ENCODE measurements around the gene PTGFRN.

PTGFRN gene

GRCh38 chr1:117008656-117009055 lies 98.9 kb downstream of the PTGFRN start:
- no peak for DNase-seq

DNA sequence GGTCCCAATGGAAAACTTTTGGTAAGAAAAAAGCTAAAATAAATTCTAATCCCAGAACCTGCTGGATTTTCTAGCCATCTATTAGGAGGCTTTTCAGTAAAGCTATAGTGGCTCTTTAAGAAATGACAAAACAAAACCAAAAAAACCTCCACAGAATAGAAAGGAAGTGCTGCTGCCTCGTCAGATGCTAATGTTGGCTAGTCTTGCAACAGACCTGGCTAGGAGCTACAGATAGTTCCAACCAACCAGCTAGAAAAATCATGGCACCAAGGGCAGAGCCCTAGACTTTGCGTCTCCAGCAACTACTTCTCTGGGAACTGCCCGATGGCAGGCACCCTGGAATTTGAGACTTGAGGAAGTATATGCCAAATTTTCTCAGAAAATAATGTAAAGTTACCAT lies 99.4 kb downstream of the PTGFRN start:
- peak; percentile 50 for DNase-seq

- DNase-seq = no peak
Observed at GRCh38 chr1:117010310-117010969, 100.7 kb downstream of the PTGFRN start.

DNA sequence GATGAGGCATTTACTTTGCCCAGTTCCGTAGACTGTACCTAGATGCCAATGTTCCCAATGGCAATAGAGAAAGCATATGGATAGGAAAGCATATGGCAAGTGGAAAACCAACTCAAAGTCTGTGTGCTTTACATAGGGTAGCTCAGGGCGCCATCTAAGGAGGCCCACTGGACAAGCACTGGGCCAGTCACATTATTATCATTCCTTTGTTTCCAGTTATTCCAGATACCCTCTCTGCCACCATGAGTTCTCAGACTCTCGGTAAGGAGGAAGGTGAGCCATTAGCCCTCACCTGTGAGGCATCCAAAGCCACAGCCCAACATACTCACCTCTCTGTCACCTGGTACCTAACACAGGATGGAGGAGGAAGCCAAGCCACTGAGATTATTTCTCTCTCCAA lies 101.6 kb downstream of the PTGFRN start:
- no peak for DNase-seq

DNA sequence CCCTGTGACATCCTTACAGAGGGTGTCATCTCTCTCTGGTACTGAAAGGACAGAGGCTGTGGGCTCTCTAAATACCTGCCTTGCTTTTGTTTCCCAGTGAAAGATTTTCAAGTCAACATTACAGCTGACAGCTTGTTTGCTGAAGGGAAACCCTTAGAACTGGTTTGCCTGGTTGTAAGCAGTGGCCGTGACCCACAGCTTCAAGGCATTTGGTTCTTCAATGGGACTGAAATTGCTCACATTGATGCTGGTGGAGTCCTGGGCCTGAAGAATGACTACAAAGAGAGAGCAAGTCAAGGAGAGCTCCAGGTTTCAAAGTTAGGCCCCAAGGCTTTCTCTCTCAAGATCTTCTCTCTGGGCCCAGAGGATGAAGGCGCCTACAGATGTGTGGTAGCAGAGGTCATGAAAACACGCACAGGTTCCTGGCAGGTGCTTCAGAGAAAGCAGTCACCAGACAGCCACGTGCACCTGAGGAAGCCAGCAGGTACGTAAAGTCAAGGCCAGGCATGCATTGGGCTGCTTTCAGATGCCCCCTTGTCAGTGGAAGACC lies 103.7 kb downstream of the PTGFRN start:
- DNase-seq = no peak

DNA sequence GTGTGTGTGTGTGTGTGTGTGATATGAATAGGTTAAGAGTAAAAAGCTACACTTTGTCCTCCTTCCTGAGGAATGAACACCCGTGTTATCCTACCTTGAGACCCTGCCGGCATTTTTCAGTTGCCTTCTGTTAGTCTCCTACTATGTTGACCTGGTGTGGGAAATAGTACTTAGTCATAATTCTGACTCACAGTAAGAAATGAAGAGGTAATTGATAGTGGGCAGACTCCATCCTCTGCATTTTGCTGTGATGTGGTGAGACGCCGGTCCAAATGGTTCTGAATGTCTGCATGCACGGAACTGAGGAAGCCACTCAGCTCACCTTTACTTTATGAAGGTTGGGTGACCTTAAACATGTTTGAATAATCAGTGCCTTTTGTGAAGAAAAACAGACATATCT lies 104.5 kb downstream of the PTGFRN start:
- no peak for DNase-seq

GRCh38 chr1:117015724-117016123 lies 106.0 kb downstream of the PTGFRN start:
- no peak for DNase-seq

- DNase-seq = no peak
Observed at GRCh38 chr1:117017062-117017461, 107.3 kb downstream of the PTGFRN start.

GRCh38 chr1:117017648-117018047 lies 107.9 kb downstream of the PTGFRN start:
- no peak for DNase-seq

DNA sequence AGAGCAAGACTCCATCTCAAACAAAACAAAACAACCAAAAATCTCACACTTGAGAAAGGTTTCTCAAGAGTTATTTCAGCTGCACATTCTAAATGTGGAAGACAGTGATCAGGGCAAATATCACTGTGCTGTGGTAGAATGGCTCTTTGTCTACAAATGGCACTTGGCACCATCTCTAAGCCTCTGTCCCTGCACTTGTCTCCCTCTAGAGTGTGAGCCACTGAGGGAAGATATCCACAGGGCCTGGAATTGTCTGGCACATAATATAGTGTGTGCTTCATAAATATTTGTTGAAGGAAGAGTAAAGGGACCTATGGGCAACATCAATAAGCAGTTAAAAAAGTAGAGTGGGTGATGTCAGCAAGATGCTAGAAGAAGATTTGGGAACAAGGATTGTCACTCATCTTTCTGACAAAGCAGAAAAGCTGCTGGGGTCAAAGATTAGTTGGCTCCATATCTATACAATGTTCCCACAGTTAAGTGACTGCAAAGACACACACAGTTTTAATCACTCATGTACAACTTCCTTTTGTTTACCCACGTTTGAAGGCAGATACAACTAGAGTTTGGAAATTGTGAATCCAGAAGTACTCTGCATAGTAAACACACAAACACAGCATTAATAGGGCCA lies 110.9 kb downstream of the PTGFRN start:
- DNase-seq = no peak

DNA sequence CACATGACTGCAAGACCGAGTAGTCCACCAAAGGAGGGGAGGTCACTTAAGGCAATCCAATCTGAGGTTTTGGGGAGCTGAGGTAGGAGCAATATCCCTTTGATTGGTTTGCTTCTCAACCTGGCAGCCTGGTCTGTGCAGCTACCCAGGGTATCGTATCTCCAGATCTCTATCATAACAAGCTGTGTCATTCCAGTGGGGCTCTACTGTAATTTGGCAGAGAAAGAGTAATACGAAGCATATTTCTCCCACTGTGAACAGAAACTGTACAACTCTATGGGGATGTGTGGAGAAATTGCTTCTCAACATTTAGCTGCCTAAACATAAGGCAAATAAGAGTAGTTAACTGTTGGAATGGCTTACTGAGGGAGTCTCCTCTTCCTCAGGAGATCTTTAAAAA lies 112.4 kb downstream of the PTGFRN start:
- no peak for DNase-seq

- DNase-seq = no peak
Observed at GRCh38 chr1:117025568-117025967, 115.9 kb downstream of the PTGFRN start.

- no peak for DNase-seq
Observed at GRCh38 chr1:117026361-117026760, 116.6 kb downstream of the PTGFRN start.

- DNase-seq = no peak
Observed at GRCh38 chr1:117029685-117030084, 120.0 kb downstream of the PTGFRN start.

DNA sequence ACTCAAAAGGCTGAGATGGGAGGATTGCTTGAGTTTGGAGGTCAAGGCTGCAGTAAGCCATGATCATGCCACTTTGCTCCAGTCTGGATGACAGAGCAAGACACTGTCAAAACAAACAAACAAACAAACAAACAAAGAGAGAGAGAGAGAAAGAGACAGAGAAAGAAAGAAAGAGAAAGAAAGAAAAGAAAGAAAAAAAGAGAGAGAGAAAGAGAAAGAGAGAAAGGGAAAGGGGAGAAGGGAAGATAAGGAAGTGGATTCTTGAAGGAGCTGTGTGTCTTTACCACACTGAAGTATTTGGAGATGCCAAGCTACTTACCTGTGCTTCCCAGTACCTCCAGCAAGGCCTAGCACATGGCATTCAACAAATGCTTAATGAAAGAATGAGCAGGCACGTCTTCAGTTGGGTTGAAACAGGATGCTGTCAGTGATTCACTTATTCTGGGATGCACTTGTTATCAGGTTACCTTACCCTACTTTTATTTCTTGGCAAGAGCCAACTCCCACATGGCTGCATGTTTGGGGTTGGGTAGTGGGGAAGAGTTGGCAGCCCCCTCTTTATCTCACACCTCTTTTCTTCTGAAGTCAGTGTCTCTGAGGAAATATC lies 120.7 kb downstream of the PTGFRN start:
- DNase-seq = no peak

DNA sequence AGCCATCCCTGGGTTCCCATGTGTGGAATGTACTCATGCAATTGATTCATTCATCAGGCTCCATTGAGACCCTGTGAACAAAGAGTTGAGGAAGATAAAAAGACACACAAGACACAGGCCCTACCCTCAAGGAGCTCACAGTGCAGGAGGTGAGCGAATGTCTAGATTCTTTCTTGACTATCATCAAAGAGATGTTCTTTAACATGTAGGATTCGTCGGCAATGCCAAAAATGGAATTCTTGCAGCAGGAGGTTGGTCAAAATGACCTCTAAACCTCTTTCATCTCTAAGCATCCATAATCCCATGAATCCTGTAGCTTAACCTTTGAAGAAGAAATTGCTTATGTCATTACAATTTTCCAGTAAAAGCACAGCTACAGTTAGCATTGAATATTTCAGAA lies 122.5 kb downstream of the PTGFRN start:
- DNase-seq = no peak

DNA sequence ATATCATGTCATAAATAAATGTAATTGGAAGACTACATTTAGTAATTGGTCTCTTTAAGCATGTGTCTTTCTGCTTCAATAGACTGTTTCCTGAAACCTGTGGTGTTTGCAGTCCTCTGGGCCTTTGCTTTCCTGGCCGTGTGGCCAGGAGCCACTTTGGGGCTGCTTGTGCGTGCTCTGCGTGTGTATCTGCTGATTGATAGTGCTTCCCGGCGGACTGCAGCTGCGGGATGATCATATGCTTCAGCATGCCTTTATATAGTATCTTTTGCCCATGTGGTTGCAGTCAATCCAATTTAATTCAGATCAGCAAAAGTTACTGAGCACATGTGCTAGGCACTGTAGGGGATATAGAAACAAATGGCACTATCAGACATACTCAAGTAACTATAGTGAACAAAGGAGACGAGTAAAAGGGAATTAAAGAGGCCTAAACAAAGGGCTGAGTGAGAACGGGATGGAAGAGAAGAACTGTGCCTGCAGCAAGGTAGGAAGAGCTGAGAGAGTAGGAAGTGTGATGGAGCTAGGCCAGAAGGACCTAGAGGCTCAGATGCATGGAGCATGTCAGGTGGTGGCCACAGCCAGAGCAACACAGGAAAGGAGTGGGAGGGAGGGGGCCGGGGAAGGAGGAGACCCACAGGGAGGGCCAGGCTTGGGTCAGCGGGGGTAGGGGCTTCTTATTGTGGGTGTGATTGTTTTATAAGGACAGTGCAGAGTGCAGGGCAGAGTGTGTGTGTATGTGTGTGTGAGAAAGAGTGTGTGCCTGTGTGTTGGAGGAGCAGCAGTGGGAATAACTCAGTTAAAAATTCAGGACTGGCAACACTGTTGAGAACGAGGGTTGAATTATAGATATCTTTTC lies 123.2 kb downstream of the PTGFRN start:
- no peak for DNase-seq

DNA sequence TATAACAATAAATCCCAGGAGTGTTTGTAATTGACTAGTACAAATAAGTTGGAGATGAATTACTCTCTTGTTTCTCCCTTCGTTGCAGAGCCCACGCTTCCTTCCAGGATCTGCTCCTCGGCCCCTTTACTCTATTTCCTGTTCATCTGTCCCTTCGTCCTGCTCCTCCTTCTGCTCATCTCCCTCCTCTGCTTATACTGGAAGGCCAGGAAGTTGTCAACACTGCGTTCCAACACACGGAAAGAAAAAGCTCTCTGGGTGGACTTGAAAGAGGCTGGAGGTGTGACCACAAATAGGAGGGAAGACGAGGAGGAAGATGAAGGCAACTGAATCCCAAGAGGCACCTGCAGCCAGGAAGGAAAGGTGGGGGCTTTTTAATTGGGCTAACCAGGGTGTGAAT lies 124.1 kb downstream of the PTGFRN start:
- no peak for DNase-seq

DNA sequence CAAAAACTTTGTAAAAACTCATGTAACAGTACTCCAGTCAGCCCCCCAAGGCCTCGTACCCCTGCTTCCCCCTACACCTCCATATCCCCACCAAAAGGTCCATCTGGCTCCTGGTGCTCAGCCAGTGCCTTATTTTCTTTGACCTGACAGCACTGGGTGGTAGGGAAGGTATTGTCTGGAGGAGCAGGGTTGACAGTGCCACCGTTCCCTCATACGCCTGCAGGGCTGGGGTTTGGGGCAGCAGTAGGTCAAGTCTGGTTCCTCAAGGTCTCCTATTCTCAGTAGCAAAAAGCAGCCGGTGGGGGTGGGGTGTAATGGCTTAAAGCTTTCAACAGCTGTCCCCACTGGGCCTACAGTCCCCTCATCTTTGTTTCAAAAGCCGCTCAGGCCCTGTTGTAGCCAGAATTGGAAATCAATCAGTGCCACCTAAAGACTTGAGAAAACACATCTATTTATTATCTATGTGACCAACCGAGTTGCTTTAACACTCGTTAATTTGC lies 125.1 kb downstream of the PTGFRN start:
- DNase-seq = no peak

DNA sequence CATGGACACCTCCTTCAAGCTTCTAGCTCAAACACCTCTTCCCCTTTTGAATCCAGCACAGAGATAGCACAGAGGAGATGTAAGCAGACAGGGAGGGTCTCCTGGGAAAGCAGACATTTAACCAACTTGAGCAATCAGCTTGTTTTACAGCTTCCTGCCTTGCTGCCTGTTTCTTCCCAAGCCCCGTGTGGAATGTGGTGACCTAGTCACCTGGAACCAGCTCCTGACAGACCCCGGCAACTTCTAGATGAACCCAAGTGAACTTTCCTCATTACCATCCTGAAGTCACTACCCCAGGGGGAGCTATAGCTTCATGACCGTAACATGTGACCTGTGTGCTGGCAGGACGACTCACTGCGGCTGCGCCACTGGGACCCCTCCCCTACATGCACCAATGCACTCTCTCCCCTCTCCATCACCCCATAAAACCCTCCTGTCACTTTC lies 126.3 kb downstream of the PTGFRN start:
- no peak for DNase-seq

DNA sequence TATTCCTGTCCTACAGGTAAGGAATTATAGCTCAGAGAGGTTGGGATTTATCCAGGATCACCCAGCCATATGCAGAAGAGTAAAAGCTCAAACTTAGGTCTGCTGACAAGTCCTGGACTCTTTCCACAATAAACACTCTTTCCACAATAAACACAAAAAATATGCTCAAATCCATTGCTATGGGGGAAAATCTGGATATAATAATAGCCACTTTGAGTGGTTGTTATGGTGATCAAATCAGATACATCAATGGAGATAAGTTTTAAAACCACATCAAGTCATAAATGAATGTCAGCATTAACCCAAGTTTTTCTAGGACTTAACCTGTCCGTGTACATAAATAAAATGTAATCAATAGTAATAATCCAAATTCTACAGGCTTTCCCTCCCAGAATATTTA lies 128.1 kb downstream of the PTGFRN start:
- DNase-seq = no peak

- no peak for DNase-seq
Observed at GRCh38 chr1:117038236-117038635, 128.5 kb downstream of the PTGFRN start.
